Lower lobe of right lung (tissue), 2 donors: ENCODE data around the gene HARBI1. TPM values are rescaled to one million over a fixed set of nuclear protein-coding genes. Genes with fewer than 3 reads are reported as not detected.

Experiments
- ATAC-seq, 2 donors: fragments of 200-7000 bp; cut with Tn5 transposase; one replicate each; pipeline ENCODE4 v1.9.1; 2020 to 2022; ENCODE audit warnings: mild to moderate bottlenecking in 2 of 2, moderate library complexity in 2 of 2
- DNase-seq: peaks from one replicate; pipeline ENCODE4 v3.0.0-alpha.2; 2020
- H3K27ac ChIP-seq: fragments of 200-600 bp; one replicate; pipeline ENCODE4 v1.8.0; 2022
- H3K27me3 ChIP-seq: fragments of 200-600 bp; one replicate; pipeline ENCODE4 v1.8.0; 2022; ENCODE audit warnings: low read depth
- H3K36me3 ChIP-seq: fragments of 200-600 bp; one replicate; pipeline ENCODE4 v1.8.0; 2022; ENCODE audit warnings: mild to moderate bottlenecking
- H3K4me1 ChIP-seq: fragments of 200-600 bp; one replicate; pipeline ENCODE4 v1.8.0; 2022
- H3K4me3 ChIP-seq: fragments of 200-600 bp; one replicate; pipeline ENCODE4 v1.8.0; 2022; ENCODE audit warnings: mild to moderate bottlenecking
- H3K9me3 ChIP-seq: fragments of 200-600 bp; one replicate; pipeline ENCODE4 v1.8.0; 2022
- CTCF ChIP-seq: fragments of 200-600 bp; IDR thresholded peaks from one replicate; pipeline ENCODE4 v1.8.0; 2022; ENCODE audit warnings: antibody characterized with exemption, mild to moderate bottlenecking
- intact Hi-C: fragments of 100-400 bp; cut with DNase I; formaldehyde crosslinking; loops from one replicate; pipeline ENCODE4 v1.11.0; 2022
- total RNA-seq: library from RNA; stranded (reverse); fragmentation: NEBNext Ultra II Directional; extraction: Animal tissue kit (Norgen Biotek cat#: 25700); gene quantifications from one replicate; pipeline ENCODE4 v1.2.1, GENCODE V29; 2021
- donor health status: DM: no; HTN: yes; CAD: no; lungs with severe emphysema.

Gene HARBI1
- total RNA-seq, 1 donor from 2014 or later, result 6.3 TPM

GRCh38 chr11:46649180-46649738 is 32.2 kb upstream of the HARBI1 start:
- no peak for TF ChIP-seq CTCF
- peaks cover 100% of the 10 kb centered on the region for H3K36me3 ChIP-seq
- no peak for DNase-seq
- no peaks in the 10 kb centered on the region for H3K9me3 ChIP-seq
- no peak overlapping the region for H3K4me3 ChIP-seq
- H3K27me3 ChIP-seq, result no peaks in the 10 kb centered on the region
- intact Hi-C loops, result no loop called here
- peak; percentile 9 to 64 for ATAC-seq
- peak overlapping the region; percentile 50 for H3K27ac ChIP-seq
- H3K4me1 ChIP-seq, result no peaks in the 10 kb centered on the region

GRCh38 chr11:46643986-46644385 is 27.0 kb upstream of the HARBI1 start:
- Histone ChIP-seq H3K4me1 (no peaks in the 10 kb centered on the region), H3K27me3 (no peaks in the 10 kb centered on the region), H3K4me3 (no peak overlapping the region), H3K27ac (no peak overlapping the region), H3K36me3 (peaks cover 71% of the 10 kb centered on the region), H3K9me3 (no peaks in the 10 kb centered on the region)
- DNase-seq (no peak), ATAC-seq (no peak)
- intact Hi-C loops, result no loop called here
- no peak for TF ChIP-seq CTCF

DNA sequence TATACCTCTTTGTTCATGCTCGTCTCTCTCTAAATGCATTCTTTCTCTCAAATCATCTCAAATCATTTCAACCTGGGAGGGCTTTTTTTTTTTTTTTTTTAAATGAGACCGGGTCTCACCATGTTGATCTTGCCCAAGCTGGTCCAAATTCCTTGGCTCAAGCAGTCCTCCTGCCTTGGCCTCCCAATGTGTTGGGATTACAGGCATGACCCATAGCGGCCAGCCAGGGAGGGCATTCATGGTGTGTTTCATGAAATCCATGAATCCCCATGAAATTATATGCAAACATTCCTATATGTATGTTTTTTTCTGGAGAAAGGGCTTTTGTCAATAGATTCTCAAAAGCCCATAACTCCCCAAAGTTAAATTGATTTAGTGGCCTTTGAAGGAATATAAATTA is 26.5 kb upstream of the HARBI1 start:
- TF ChIP-seq CTCF, result no peak

DNA sequence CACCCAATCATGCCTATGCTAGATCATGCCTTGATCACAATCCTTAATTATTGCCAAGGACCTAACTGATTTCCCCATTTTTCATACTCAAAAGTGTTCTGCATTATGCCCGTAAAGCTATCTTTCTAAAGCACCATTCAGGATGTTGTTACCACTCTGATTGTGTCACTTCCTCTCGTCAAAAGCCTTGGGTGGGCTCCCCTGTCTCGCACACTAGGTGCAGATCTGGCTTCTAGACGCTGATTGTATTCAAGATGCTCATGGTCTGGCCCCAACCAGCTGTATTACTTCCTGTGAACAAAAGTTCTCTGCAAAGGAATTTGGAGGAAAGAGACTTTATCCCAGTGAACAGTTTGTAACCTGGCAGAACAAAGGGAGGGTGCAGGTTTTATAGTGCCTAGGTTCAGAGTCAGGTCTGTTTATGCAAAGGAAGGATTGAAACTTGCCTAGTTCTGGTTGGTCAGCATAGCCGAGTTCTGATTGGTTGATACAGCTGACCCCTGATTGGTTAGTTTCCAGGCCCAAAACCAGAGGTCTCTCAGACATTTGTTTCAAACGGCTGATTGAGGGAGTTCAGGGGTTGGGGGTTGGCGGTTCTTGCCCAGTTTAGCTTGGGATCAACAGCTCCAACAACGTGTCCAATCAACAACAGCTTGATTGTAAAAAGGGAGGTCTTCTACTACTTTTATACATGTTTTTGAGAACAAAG is 25.8 kb upstream of the HARBI1 start:
- no peak overlapping the region for H3K27ac ChIP-seq
- no peaks in the 10 kb centered on the region for H3K27me3 ChIP-seq
- DNase-seq (no peak), ATAC-seq (no peak)
- TF ChIP-seq CTCF, result no peak
- peaks cover 64% of the 10 kb centered on the region for H3K36me3 ChIP-seq
- H3K9me3 ChIP-seq, result no peaks in the 10 kb centered on the region
- no peaks in the 10 kb centered on the region for H3K4me1 ChIP-seq
- intact Hi-C loops, result no loop called here
- no peak overlapping the region for H3K4me3 ChIP-seq

More for the DNA sequence above, 26.5 kb upstream of the HARBI1 start:
- ATAC-seq (no peak), DNase-seq (no peak)
- Histone ChIP-seq H3K9me3 (no peaks in the 10 kb centered on the region), H3K27ac (no peak overlapping the region), H3K27me3 (no peaks in the 10 kb centered on the region), H3K4me1 (no peaks in the 10 kb centered on the region), H3K36me3 (peaks cover 66% of the 10 kb centered on the region), H3K4me3 (no peak overlapping the region)
- intact Hi-C loops, result no loop called here

- Histone ChIP-seq H3K27me3 (no peaks in the 10 kb centered on the region), H3K4me1 (no peaks in the 10 kb centered on the region), H3K4me3 (no peak overlapping the region), H3K36me3 (peaks cover 57% of the 10 kb centered on the region), H3K9me3 (no peaks in the 10 kb centered on the region), H3K27ac (no peak overlapping the region)
- intact Hi-C loops, result no loop called here
- ATAC-seq, result no peak
- DNase-seq, result no peak
- TF ChIP-seq CTCF, result no peak
Observed at GRCh38 chr11:46641639-46642038, 24.6 kb upstream of the HARBI1 start.
